ENCODE results near the gene GPR176.

The GPR176 gene

DNA sequence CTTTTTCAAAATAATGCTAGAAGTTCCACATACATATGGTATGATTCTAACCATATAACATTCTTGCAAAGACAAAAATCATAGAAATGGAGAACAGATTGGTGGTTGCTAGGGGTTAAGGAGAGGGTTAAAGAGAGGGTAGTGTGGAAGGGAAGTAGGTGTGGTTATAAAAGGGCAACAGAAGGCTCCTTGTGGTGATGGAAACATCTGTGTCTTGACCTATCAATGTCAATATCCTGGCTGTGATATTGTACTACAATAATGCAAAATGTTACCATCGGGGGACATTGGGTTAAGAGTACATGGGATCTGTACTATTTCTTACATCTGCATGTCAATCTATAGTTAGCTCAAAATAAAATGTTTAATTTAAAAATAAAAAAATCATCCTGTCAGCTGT, 69.6 kb downstream of the GPR176 start:
- POLR2A ChIA-PET, result no interaction called here
- Histone ChIP-seq H3K36me3 (ENCODE audit: control insufficient read depth in 2 of 2, insufficient read depth in 1 of 2, low read length in 2 of 2) (no peaks in the 10 kb centered on the region), H3K9me3 (ENCODE audit: control insufficient read depth, insufficient read depth, low read depth, low read length) (no peaks in the 10 kb centered on the region), H3K27ac (ENCODE audit: extremely low read depth, low read depth, low read length) (no peak overlapping the region), H3K4me1 (ENCODE audit: control insufficient read depth, insufficient read depth, low read length) (peaks cover 11% of the 10 kb centered on the region), H3K4me3 (ENCODE audit: low read depth, low read length) (no peak overlapping the region)
- CTCF ChIA-PET, result no interaction called here
- TF ChIP-seq ZNF146 (tag by site-specific recombination; IDR thresholded peaks at IDR 0.05) (no peak), ZFP37 (tag by site-specific recombination; IDR thresholded peaks at IDR 0.05) (no peak), REPIN1 (tag by site-specific recombination; IDR thresholded peaks at IDR 0.05; ENCODE audit: low read depth) (no peak), IKZF3 (tag by site-specific recombination; IDR thresholded peaks at IDR 0.05) (no peak), ZNF629 (tag by site-specific recombination; IDR thresholded peaks at IDR 0.05) (no peak), HOXC10 (CRISPR knock-in tag; IDR thresholded peaks at IDR 0.05) (no peak), ZNF501 (tag by site-specific recombination; IDR thresholded peaks at IDR 0.05) (no peak), ZNF571 (tag by site-specific recombination; IDR thresholded peaks at IDR 0.05) (no peak), ZNF138 (tag by site-specific recombination; IDR thresholded peaks at IDR 0.05; ENCODE audit: borderline replicate concordance) (no peak), ZNF558 (tag by site-specific recombination; IDR thresholded peaks at IDR 0.05) (no peak), ZSCAN16 (tag by site-specific recombination; IDR thresholded peaks at IDR 0.05) (no peak), ZFHX2 (tag by site-specific recombination; conservative IDR thresholded peaks at IDR 0.05) (no peak), ZNF510 (tag by site-specific recombination; IDR thresholded peaks at IDR 0.05; ENCODE audit: insufficient replicate concordance) (no peak), ZNF10 (tag by site-specific recombination; IDR thresholded peaks at IDR 0.05) (no peak)
- TF ChIP-seq, protein P1, sequence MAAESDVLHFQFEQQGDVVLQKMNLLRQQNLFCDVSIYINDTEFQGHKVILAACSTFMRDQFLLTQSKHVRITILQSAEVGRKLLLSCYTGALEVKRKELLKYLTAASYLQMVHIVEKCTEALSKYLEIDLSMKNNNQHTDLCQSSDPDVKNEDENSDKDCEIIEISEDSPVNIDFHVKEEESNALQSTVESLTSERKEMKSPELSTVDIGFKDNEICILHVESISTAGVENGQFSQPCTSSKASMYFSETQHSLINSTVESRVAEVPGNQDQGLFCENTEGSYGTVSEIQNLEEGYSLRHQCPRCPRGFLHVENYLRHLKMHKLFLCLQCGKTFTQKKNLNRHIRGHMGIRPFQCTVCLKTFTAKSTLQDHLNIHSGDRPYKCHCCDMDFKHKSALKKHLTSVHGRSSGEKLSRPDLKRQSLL (tag by site-specific recombination; IDR thresholded peaks at IDR 0.05), result no peak
- TF ChIP-seq, protein P2, sequence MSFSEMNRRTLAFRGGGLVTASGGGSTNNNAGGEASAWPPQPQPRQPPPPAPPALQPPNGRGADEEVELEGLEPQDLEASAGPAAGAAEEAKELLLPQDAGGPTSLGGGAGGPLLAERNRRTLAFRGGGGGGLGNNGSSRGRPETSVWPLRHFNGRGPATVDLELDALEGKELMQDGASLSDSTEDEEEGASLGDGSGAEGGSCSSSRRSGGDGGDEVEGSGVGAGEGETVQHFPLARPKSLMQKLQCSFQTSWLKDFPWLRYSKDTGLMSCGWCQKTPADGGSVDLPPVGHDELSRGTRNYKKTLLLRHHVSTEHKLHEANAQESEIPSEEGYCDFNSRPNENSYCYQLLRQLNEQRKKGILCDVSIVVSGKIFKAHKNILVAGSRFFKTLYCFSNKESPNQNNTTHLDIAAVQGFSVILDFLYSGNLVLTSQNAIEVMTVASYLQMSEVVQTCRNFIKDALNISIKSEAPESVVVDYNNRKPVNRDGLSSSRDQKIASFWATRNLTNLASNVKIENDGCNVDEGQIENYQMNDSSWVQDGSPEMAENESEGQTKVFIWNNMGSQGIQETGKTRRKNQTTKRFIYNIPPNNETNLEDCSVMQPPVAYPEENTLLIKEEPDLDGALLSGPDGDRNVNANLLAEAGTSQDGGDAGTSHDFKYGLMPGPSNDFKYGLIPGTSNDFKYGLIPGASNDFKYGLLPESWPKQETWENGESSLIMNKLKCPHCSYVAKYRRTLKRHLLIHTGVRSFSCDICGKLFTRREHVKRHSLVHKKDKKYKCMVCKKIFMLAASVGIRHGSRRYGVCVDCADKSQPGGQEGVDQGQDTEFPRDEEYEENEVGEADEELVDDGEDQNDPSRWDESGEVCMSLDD (tag by site-specific recombination; IDR thresholded peaks at IDR 0.05), result no peak
- TF ChIP-seq, protein P3, sequence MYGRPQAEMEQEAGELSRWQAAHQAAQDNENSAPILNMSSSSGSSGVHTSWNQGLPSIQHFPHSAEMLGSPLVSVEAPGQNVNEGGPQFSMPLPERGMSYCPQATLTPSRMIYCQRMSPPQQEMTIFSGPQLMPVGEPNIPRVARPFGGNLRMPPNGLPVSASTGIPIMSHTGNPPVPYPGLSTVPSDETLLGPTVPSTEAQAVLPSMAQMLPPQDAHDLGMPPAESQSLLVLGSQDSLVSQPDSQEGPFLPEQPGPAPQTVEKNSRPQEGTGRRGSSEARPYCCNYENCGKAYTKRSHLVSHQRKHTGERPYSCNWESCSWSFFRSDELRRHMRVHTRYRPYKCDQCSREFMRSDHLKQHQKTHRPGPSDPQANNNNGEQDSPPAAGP (tag by site-specific recombination; IDR thresholded peaks at IDR 0.05), result no peak

DNA sequence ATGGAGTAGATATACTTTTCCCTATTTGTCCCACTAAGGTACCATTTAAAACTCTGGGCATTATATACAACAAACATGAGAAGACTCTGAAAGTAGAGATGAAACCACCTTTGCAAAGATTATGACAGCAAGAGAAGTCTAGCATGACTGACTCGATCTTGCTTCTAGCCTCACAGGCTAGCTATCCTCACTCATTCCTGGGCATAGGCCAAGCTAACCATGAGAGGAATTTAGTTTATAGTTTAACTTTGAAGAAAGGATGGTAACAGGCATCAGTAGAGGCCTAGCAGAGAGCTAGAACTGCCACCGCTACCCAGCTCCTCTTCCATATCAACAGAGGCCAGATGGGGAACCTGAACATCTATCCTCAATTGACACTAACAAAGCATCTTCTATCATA, 74.0 kb downstream of the GPR176 start:
- H3K36me3 ChIP-seq (ENCODE audit: control insufficient read depth in 2 of 2, insufficient read depth in 1 of 2, low read length in 2 of 2), result no peaks in the 10 kb centered on the region
- ChIA-PET CTCF (no interaction called here), POLR2A (no interaction called here)
- no peaks in the 10 kb centered on the region for H3K9me3 ChIP-seq (ENCODE audit: control insufficient read depth, insufficient read depth, low read depth, low read length)
- H3K4me3 ChIP-seq (ENCODE audit: low read depth, low read length), result no peak overlapping the region
- H3K27ac ChIP-seq (ENCODE audit: extremely low read depth, low read depth, low read length), result no peak overlapping the region
- peaks cover under 1% of the 10 kb centered on the region; the same call in 1 of the 2 replicates for H3K4me1 ChIP-seq (ENCODE audit: control insufficient read depth, insufficient read depth, low read length)
- no peak for TF ChIP-seq ZNF701 (tag by site-specific recombination; IDR thresholded peaks at IDR 0.05)
- TF ChIP-seq ZNF654 (tag by site-specific recombination; IDR thresholded peaks at IDR 0.05; ENCODE audit: low read depth), result no peak
- no peak for TF ChIP-seq ZNF324 (tag by site-specific recombination; IDR thresholded peaks at IDR 0.05)
- TF ChIP-seq ZBTB1 (tag by site-specific recombination; IDR thresholded peaks at IDR 0.05), result no peak
- TF ChIP-seq, protein P4, sequence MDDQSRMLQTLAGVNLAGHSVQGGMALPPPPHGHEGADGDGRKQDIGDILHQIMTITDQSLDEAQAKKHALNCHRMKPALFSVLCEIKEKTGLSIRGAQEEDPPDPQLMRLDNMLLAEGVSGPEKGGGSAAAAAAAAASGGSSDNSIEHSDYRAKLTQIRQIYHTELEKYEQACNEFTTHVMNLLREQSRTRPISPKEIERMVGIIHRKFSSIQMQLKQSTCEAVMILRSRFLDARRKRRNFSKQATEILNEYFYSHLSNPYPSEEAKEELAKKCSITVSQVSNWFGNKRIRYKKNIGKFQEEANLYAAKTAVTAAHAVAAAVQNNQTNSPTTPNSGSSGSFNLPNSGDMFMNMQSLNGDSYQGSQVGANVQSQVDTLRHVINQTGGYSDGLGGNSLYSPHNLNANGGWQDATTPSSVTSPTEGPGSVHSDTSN (CRISPR knock-in tag; IDR thresholded peaks at IDR 0.05), result no peak
- TF ChIP-seq, protein P5, sequence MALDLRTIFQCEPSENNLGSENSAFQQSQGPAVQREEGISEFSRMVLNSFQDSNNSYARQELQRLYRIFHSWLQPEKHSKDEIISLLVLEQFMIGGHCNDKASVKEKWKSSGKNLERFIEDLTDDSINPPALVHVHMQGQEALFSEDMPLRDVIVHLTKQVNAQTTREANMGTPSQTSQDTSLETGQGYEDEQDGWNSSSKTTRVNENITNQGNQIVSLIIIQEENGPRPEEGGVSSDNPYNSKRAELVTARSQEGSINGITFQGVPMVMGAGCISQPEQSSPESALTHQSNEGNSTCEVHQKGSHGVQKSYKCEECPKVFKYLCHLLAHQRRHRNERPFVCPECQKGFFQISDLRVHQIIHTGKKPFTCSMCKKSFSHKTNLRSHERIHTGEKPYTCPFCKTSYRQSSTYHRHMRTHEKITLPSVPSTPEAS (tag by site-specific recombination; IDR thresholded peaks at IDR 0.05), result no peak
- TF ChIP-seq HOXC10 (CRISPR knock-in tag; IDR thresholded peaks at IDR 0.05), result no peak
- no peak for TF ChIP-seq ZEB2 (tag by site-specific recombination; IDR thresholded peaks at IDR 0.05)
- TF ChIP-seq ZNF785 (tag by site-specific recombination; IDR thresholded peaks at IDR 0.05), result no peak
- TF ChIP-seq ZNF768 (tag by site-specific recombination; IDR thresholded peaks at IDR 0.05), result no peak
- TF ChIP-seq ZNF23 (tag by site-specific recombination; IDR thresholded peaks at IDR 0.05; ENCODE audit: borderline replicate concordance), result no peak
- no peak for TF ChIP-seq ZNF19 (tag by site-specific recombination; IDR thresholded peaks at IDR 0.05; ENCODE audit: low read depth)
- TF ChIP-seq, protein P6, sequence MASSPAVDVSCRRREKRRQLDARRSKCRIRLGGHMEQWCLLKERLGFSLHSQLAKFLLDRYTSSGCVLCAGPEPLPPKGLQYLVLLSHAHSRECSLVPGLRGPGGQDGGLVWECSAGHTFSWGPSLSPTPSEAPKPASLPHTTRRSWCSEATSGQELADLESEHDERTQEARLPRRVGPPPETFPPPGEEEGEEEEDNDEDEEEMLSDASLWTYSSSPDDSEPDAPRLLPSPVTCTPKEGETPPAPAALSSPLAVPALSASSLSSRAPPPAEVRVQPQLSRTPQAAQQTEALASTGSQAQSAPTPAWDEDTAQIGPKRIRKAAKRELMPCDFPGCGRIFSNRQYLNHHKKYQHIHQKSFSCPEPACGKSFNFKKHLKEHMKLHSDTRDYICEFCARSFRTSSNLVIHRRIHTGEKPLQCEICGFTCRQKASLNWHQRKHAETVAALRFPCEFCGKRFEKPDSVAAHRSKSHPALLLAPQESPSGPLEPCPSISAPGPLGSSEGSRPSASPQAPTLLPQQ (tag by site-specific recombination; IDR thresholded peaks at IDR 0.05), result no peak
